Natural killer cell (primary cell): ENCODE results near the gene UMAD1. TPM values are rescaled to one million over a fixed set of nuclear protein-coding genes. Genes with fewer than 3 reads are reported as not detected.

ENCODE experiments used
- ATAC-seq, 3 donors: fragments of 150-1000 bp in 2 of 3; fragments of 200-7000 bp in 1 of 3; cut with Tn5 transposase; 1 replicate in 1 of 3; 2 replicates in 2 of 3; pipeline ENCODE4 v1.10.0; 2021; ENCODE audit warnings: mild to moderate bottlenecking in 2 of 3, moderate library complexity in 2 of 3
- DNase-seq, 2 donors: peaks; one replicate each; pipeline versions ENCODE4 v3.0.0 to v3.0.0-alpha.2; 2013 to 2021; ENCODE audit warnings: mixed read lengths in 1 of 2
- H3K27ac ChIP-seq: one replicate; pipeline ENCODE4 v1.5.1; 2013; ENCODE audit warnings: mild to moderate bottlenecking, low read length
- H3K27me3 ChIP-seq: one replicate; pipeline ENCODE4 v1.6.1; 2013; ENCODE audit warnings: low read length; ENCODE audit not compliant: control insufficient read depth, insufficient read depth
- H3K36me3 ChIP-seq: one replicate; pipeline ENCODE4 v1.6.1; 2013; ENCODE audit warnings: low read length; ENCODE audit not compliant: control insufficient read depth, insufficient read depth
- H3K4me1 ChIP-seq: one replicate; pipeline ENCODE4 v1.6.1; 2013; ENCODE audit warnings: low read length; ENCODE audit not compliant: control insufficient read depth, insufficient read depth
- H3K4me3 ChIP-seq: one replicate; pipeline ENCODE4 v1.5.1; 2013; ENCODE audit warnings: low read length
- H3K9me3 ChIP-seq: one replicate; pipeline ENCODE4 v1.6.1; 2013; ENCODE audit warnings: low read length; ENCODE audit not compliant: control insufficient read depth, insufficient read depth
- H3K27ac Mint-ChIP-seq, 2 donors: one replicate each; pipeline ENCODE4 v1.8.0; 2022; ENCODE audit warnings: mild to moderate bottlenecking in 2 of 2, mixed read lengths in 2 of 2, moderate library complexity in 1 of 2
- H3K27me3 Mint-ChIP-seq, 2 donors: one replicate each; pipeline ENCODE4 v1.8.0; 2022; ENCODE audit warnings: low read depth in 2 of 2, mixed read lengths in 2 of 2
- H3K36me3 Mint-ChIP-seq: one replicate; pipeline ENCODE4 v1.8.0; 2022; ENCODE audit warnings: mixed read lengths
- H3K4me1 Mint-ChIP-seq, 2 donors: one replicate each; pipeline ENCODE4 v1.8.0; 2022; ENCODE audit warnings: mixed read lengths in 2 of 2
- H3K4me3 Mint-ChIP-seq: one replicate; pipeline ENCODE4 v1.8.0; 2022; ENCODE audit warnings: mild to moderate bottlenecking, moderate library complexity, mixed read lengths
- H3K9me3 Mint-ChIP-seq, 2 donors: one replicate each; pipeline ENCODE4 v1.8.0; 2022; ENCODE audit warnings: mixed read lengths in 2 of 2
- WGBS: methylation state at CpG from one replicate; pipeline ENCODE4 v1.1.7; 2013; ENCODE audit warnings: missing lambda C conversion rate; ENCODE audit not compliant: insufficient coverage; 5-methylcytosine and 5-hydroxymethylcytosine counted together
- intact Hi-C: fragments of 100-400 bp; cut with micrococcal nuclease; formaldehyde crosslinking; loops from one replicate; pipeline ENCODE4 v1.14.2; 2022
- total RNA-seq, 4 donors: library from RNA; stranded (reverse); fragments of 120-200 nt in 1 of 4; gene quantifications; one replicate each; pipeline versions ENCODE4 v1.2.3 to v1.2.4, GENCODE V29; 2013 to 2022
- TF ChIP-seq, protein P1 (sequence below): fragments of 200-600 bp; IDR thresholded peaks from one replicate; pipeline ENCODE4 v1.8.0; 2022; ENCODE audit warnings: antibody characterized with exemption

The UMAD1 gene
- total RNA-seq, 3 donors from 2014 or later (not counting 1 experiment from before 2014, with no cell fraction given): 12.3 to 16.5 (median 14.6) TPM

DNA sequence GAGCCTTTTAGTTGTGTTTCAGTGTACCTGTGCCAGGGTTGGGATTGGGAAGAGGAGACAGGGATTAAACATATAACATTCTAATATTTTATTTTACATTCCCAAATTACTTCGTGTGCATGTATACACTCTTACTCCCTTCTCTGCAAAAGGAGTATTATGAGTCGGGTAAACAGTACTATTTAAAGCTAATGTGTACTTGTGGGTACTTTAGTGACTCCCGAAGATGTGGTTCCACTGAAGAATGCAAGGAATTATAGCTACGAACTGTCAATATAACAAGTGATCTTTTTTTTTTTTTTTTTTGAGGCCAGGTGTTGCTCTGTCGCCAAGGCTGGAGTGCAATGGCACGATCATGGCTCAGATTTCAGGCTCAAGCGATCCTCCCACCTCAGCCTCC lies 200.5 kb downstream of the UMAD1 start:
- Histone ChIP-seq H3K27me3 (no peaks in the 10 kb centered on the region), H3K4me1 (no peaks in the 10 kb centered on the region), H3K36me3 (no peaks in the 10 kb centered on the region), H3K27ac (no peak overlapping the region), H3K9me3 (no peaks in the 10 kb centered on the region), H3K4me3 (no peak overlapping the region)
- H3K36me3 Mint-ChIP-seq: no peaks in the 10 kb centered on the region
- H3K4me1 Mint-ChIP-seq: peaks cover 0 to 10% of the 10 kb centered on the region in 2 donors
- intact Hi-C loops: no loop called here
- no peaks in the 10 kb centered on the region for H3K9me3 Mint-ChIP-seq
- DNase-seq: no peak
- ATAC-seq: no peak
- no peaks in the 10 kb centered on the region for H3K27me3 Mint-ChIP-seq
- TF ChIP-seq, protein P1, sequence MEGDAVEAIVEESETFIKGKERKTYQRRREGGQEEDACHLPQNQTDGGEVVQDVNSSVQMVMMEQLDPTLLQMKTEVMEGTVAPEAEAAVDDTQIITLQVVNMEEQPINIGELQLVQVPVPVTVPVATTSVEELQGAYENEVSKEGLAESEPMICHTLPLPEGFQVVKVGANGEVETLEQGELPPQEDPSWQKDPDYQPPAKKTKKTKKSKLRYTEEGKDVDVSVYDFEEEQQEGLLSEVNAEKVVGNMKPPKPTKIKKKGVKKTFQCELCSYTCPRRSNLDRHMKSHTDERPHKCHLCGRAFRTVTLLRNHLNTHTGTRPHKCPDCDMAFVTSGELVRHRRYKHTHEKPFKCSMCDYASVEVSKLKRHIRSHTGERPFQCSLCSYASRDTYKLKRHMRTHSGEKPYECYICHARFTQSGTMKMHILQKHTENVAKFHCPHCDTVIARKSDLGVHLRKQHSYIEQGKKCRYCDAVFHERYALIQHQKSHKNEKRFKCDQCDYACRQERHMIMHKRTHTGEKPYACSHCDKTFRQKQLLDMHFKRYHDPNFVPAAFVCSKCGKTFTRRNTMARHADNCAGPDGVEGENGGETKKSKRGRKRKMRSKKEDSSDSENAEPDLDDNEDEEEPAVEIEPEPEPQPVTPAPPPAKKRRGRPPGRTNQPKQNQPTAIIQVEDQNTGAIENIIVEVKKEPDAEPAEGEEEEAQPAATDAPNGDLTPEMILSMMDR: no peak
- WGBS: over 99% methylated on average over 6 of the region's 7 CpGs
- H3K4me3 Mint-ChIP-seq: no peak overlapping the region
- no peak overlapping the region for H3K27ac Mint-ChIP-seq

DNA sequence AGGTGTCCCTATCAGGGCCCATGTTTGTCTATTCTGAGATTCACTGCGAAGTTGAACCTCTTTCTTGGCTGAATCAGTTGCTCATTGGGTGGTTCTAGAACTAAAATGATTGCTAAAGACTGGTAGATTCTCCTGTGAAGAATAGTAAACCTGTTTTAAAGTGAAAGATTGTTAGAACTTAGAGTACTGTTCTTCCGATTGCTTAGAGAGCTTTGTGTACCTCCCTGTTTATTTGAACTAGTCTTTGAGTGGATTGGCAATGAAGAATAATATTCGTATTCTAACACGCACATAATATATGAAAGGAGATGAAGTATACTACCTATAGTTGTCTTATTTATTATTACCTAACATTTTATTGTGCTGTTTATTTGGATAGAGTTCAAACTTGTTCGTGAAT lies 202.7 kb downstream of the UMAD1 start:
- peaks cover 11 to 16% of the 10 kb centered on the region in 2 donors for H3K4me1 Mint-ChIP-seq
- H3K27ac Mint-ChIP-seq: no peak overlapping the region
- no peak overlapping the region for H3K4me3 Mint-ChIP-seq
- Histone ChIP-seq H3K27ac (no peak overlapping the region), H3K4me1 (peaks cover 5% of the 10 kb centered on the region), H3K4me3 (no peak overlapping the region), H3K27me3 (no peaks in the 10 kb centered on the region), H3K36me3 (no peaks in the 10 kb centered on the region), H3K9me3 (no peaks in the 10 kb centered on the region)
- intact Hi-C loops: no loop called here
- H3K9me3 Mint-ChIP-seq: no peaks in the 10 kb centered on the region
- no peak for DNase-seq
- H3K36me3 Mint-ChIP-seq: no peaks in the 10 kb centered on the region
- TF ChIP-seq, protein P1: no peak
- no peaks in the 10 kb centered on the region for H3K27me3 Mint-ChIP-seq
- no peak for ATAC-seq
- WGBS: 95% methylated on average over 2 of the region's 5 CpGs

DNA sequence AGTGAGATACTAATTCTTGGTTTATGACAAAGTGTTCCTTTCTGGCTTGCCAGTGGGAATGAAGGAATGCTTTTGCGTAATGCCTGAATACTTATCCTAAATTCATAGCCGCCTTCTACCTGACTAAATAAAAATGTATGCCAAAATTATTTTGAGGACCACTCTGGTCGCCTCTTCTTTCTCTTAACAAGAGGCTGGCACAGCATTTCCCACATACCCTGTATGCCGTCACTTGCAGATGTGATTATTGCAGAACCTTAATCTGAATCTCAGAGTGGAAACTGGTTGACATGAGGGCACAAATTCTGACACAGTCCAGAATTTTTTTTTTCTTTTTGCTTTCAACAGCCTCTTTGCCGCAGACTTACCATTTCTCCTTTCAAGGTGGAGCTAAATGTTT lies 203.4 kb downstream of the UMAD1 start:
- H3K36me3 Mint-ChIP-seq: no peaks in the 10 kb centered on the region

More for the DNA sequence above, 203.4 kb downstream of the UMAD1 start:
- Mint-ChIP-seq H3K9me3 (no peaks in the 10 kb centered on the region), H3K4me3 (no peak overlapping the region), H3K27me3 (no peaks in the 10 kb centered on the region), H3K4me1 (peaks cover 19 to 23% of the 10 kb centered on the region in 2 donors), H3K27ac (no peak overlapping the region)
- TF ChIP-seq, protein P1: no peak
- ATAC-seq (no peak), DNase-seq (no peak)
- no peak overlapping the region for H3K4me3 ChIP-seq
- intact Hi-C loops: no loop called here
- no peaks in the 10 kb centered on the region for H3K27me3 ChIP-seq
- H3K9me3 ChIP-seq: no peaks in the 10 kb centered on the region
- WGBS: 83% methylated on average over 5 of the region's 5 CpGs
- no peaks in the 10 kb centered on the region for H3K36me3 ChIP-seq
- H3K4me1 ChIP-seq: peaks cover 5% of the 10 kb centered on the region
- H3K27ac ChIP-seq: no peak overlapping the region
